GM10847 (cell line): ENCODE data around the gene IFIT2.

Experiments used
- POLR2A ChIP-seq: IDR thresholded peaks from 2 replicates; pipeline ENCODE4 v1.6.1; 2011; ENCODE audit not compliant: insufficient read length; ENCODE audit errors: extremely low read depth

Gene IFIT2

GRCh38 chr10:89274928-89275327 lies 26.9 kb upstream of the IFIT2 start:
- TF ChIP-seq POLR2A = no peak

- no peak for TF ChIP-seq POLR2A
These were observed 26.5 kb upstream of the IFIT2 start for GRCh38 chr10:89275383-89275782.

- TF ChIP-seq POLR2A = no peak
These were observed 23.8 kb upstream of the IFIT2 start for GRCh38 chr10:89278034-89278535.

GRCh38 chr10:89278900-89279392 lies 22.9 kb upstream of the IFIT2 start:
- no peak for TF ChIP-seq POLR2A

GRCh38 chr10:89279421-89279869 lies 22.4 kb upstream of the IFIT2 start:
- no peak for TF ChIP-seq POLR2A

- TF ChIP-seq POLR2A = no peak
These were observed 21.3 kb upstream of the IFIT2 start for GRCh38 chr10:89280508-89280907.

GRCh38 chr10:89281606-89282395 lies 20.0 kb upstream of the IFIT2 start:
- TF ChIP-seq POLR2A = no peak

- TF ChIP-seq POLR2A = no peak
These were observed 18.6 kb upstream of the IFIT2 start for GRCh38 chr10:89283025-89283935.

GRCh38 chr10:89283936-89284475 lies 17.8 kb upstream of the IFIT2 start:
- no peak for TF ChIP-seq POLR2A

GRCh38 chr10:89294721-89295239 lies 7.1 kb upstream of the IFIT2 start:
- no peak for TF ChIP-seq POLR2A

- TF ChIP-seq POLR2A = no peak
These were observed 6.2 kb upstream of the IFIT2 start for GRCh38 chr10:89295597-89295996.

- TF ChIP-seq POLR2A = no peak
These were observed 5.6 kb upstream of the IFIT2 start for GRCh38 chr10:89296220-89296648.

- no peak for TF ChIP-seq POLR2A
These were observed 4.5 kb upstream of the IFIT2 start for GRCh38 chr10:89297356-89297755.

GRCh38 chr10:89297791-89298190 lies 4.1 kb upstream of the IFIT2 start:
- TF ChIP-seq POLR2A = no peak

GRCh38 chr10:89299031-89299430 lies 2.8 kb upstream of the IFIT2 start:
- TF ChIP-seq POLR2A = no peak

- no peak for TF ChIP-seq POLR2A
These were observed 614 bp upstream of the IFIT2 start for GRCh38 chr10:89301232-89301631.

GRCh38 chr10:89302625-89303024 lies 779 bp downstream of the IFIT2 start:
- no peak for TF ChIP-seq POLR2A
